Fibroblast of villous mesenchyme (primary cell): ENCODE results near the gene ALS2CL. TPM values are rescaled to one million over a fixed set of nuclear protein-coding genes. Genes with fewer than 3 reads are reported as not detected.

Source experiments
- DNase-seq: peaks from one replicate; pipeline ENCODE4 v3.0.0-alpha.2; 2010; ENCODE audit warnings: low read depth
- H3K4me3 ChIP-seq: 2 replicates; pipeline ENCODE4 v1.5.1; 2011; ENCODE audit warnings: low read depth, mild to moderate bottlenecking, low read length
- total RNA-seq: library from RNA; depleted of rRNA; stranded (reverse); fragments of >200 nt; gene quantifications from 2 replicates; pipeline ENCODE4 v1.2.3, GENCODE V29; 2012
- TF ChIP-seq, protein P1 (sequence below): IDR thresholded peaks from 2 replicates; pipeline ENCODE4 v1.5.1; 2012; ENCODE audit warnings: low read depth, mild to moderate bottlenecking, low read length; ENCODE audit not compliant: insufficient read depth

ALS2CL gene
- total RNA-seq, 1 donor, result 6.0 TPM

DNA sequence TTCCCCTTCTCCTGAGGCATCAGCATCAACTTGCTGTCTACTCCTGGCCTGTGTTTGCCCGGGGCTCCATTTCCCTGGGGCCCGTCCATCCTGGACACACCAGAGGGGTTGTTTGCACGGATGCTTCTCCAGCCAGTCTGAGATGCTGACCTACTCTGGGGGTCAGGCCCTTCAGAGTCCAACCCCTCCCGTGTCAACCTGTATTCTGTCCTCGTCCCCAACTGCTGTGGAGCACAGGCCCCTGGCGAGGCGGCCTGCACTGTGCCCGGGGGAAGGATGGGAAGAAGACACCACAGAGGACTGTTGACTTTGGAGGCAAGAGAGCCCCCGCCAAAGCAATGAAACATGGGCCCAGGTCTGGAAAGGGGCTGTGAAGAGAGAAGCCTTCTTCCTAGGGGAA lies 25.8 kb downstream of the ALS2CL start:
- H3K4me3 ChIP-seq, result no peak overlapping the region
- TF ChIP-seq, protein P1, sequence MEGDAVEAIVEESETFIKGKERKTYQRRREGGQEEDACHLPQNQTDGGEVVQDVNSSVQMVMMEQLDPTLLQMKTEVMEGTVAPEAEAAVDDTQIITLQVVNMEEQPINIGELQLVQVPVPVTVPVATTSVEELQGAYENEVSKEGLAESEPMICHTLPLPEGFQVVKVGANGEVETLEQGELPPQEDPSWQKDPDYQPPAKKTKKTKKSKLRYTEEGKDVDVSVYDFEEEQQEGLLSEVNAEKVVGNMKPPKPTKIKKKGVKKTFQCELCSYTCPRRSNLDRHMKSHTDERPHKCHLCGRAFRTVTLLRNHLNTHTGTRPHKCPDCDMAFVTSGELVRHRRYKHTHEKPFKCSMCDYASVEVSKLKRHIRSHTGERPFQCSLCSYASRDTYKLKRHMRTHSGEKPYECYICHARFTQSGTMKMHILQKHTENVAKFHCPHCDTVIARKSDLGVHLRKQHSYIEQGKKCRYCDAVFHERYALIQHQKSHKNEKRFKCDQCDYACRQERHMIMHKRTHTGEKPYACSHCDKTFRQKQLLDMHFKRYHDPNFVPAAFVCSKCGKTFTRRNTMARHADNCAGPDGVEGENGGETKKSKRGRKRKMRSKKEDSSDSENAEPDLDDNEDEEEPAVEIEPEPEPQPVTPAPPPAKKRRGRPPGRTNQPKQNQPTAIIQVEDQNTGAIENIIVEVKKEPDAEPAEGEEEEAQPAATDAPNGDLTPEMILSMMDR, result no peak
- DNase-seq, result no peak

DNA sequence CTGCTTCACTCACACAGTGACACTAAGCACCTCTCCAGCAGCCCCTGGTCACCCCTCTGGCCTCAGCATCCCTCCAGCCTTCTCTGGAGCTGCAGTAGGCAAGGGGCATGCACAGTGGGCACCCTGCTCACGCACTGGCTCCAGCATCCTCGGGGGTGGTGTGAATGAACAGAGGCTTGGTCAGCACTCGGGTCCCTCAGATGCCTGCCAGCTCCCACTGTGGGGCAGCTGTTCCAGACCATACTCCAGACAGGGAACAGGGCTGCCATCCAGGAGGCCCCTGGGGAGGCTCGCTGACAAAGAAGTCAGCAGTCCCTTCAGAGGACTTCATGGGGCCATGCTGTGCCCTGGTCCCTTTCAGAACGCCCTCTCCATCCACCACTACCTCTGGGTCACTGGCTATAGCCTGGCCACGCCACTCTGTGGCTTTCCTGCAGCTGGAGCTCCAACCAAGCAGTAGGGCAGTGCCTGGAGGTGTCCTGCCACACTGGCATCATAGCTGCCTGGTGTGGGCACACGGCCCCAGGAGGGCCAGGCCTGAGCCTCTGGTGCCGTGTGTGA lies 26.3 kb downstream of the ALS2CL start:
- DNase-seq, result no peak
- TF ChIP-seq, protein P1, result no peak

DNA sequence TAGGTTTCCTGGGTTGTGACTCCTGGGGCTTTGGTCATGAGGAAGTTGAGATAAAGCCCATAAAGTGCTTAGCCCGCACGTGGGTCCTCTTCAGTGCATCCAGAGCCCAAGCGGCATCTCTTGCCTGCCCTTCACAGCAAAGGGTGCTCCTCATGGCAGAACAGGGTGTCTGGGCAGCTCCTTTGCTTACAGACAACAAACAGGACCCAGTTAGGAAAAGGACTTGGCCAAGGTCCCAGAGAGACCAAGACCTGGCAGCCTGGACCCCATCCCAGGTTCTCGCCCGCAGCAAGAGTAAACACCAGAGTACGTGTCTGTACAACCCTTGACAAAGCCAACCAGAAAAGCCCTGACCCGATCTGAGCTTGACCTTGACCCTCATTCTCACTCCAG lies 27.0 kb downstream of the ALS2CL start:
- TF ChIP-seq, protein P1, result no peak
- no peak overlapping the region for H3K4me3 ChIP-seq
- DNase-seq, result no peak

More for the DNA sequence above, 26.3 kb downstream of the ALS2CL start:
- no peak overlapping the region for H3K4me3 ChIP-seq

DNA sequence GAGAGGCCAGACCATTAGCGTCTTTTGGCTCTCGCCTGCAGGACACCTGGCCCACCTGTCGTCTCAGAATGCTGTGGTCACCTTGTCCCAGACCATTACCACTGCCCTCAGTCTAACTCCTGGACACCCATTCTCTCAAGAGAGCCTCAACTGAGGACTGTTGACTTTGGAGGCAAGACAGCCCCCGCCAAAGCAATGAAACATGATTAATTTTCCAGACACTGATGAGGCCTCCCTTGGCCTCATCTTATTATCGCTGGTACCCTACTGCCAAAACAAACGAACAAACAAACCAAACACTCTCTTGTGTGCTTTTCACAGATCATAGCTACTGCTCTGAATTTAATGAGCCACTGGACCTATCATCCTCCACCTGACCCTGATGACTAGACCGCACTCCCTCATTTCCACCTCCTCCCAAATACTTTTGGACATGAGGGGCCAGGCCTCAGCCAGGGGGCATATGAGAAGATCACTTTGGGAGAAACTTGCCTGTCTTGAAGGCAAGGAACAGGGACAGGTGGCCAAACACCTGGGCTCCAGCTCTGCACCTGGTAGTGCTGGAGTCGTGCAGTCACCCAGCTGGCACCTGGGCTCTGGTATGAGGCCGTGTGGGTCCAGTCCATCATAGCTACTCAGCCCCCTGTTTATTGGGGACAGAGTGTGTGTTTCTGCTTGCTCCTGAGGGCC lies 27.6 kb downstream of the ALS2CL start:
- TF ChIP-seq, protein P1, result no peak
- no peak overlapping the region for H3K4me3 ChIP-seq
- no peak for DNase-seq

DNA sequence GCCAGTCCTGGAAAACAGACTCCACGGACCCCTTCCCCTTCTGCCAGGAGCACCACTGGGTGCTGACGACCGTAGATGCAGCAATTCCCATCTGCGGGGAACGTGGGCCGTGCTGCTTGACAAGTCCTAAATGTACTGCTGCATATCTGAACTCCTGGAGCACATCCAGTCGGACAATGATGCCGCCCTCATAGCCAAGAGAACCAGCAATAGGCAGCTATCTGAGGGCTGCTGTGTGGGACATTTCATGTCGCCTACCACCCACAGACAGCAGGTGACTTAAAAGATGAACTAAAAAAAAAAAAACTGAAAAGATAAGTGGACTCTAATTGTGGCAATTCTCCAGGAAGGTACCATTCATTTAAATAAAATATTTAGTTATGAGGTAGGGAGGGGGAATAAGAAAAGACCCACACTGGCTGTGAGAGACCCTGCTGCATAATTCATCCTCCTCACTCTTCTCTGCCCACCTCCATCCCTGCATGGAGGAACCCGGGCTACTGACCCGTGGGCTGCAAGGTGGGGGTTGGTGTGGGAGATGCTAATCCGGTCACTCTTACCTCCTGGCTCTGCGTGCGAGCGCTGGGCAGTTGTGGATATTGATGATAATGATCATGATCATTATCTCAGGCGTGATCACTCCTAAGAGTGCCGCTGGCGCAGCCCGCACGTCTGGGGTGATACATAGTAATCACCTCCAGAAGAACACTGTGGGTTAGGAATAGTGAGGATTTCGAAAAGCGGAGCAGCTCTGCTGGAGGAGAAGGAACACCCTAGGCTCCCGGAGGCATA lies 28.3 kb downstream of the ALS2CL start:
- no peak overlapping the region for H3K4me3 ChIP-seq
- no peak for DNase-seq
- TF ChIP-seq, protein P1, result no peak

DNA sequence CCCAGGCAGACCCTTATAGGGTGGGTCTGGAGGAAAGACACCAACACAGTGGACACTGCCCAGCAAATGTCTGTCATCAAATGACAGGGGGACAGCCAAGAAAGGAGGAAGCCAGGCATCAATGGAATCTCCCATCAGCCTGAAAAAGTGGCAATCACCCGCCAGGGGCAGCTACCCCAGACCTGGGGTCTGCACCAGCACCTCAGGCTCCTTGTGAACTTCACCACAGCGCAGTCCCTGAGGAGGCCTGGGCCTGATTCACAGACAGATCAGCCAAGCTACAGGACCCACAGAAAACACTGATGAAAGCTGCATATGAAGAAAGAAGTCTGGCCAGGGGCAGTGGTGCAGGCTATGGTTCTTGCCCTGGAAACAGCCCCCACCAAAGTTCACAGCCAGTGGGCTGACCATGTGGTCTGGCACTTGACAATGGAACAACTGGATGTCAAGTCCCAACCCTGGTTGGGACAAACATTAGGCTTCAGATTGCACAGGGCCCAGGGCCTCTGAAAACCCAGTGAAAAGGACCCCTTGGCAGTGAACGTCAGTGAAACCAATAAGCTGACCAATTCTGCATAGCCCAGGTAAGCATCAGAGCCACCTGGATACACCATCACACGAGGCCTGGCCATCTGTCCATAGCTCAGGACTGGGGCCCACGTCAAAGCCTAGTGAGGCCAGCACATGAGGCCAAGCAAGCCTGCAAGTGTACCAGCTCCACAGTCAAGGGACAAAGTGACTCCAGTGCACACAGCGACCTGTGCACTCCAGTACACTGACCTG lies 29.1 kb downstream of the ALS2CL start:
- TF ChIP-seq, protein P1, result no peak
- no peak overlapping the region for H3K4me3 ChIP-seq
- DNase-seq, result no peak
